Hematopoietic multipotent progenitor cell treated with erythropoietin and hydrocortisone succinate and interleukin-3 and kit ligand, for 15 days (in vitro differentiated cells): Measurements from ENCODE around the gene AJUBA.
A peak's percentile ranks its signal among the peaks of the same experiment; 100 is the strongest.
"Not testable (repeated sequence)": the region's sequence is repeated elsewhere in the genome, so short reads cannot be mapped to it uniquely, and the experiment has no call there.

Experiments used
- DNase-seq: peaks from one replicate; pipeline ENCODE4 v3.0.0-alpha.2; 2015; ENCODE audit warnings: low spot score

AJUBA gene

GRCh38 chr14:22982477-22983245, at the start of gene AJUBA:
Gene AJUBA (minus strand): TSS chr14:22982551. CDS start chr14:22982266, 285 bp downstream.
- DNase-seq = peak; percentile 70

GRCh38 chr14:23030936-23031335, 48.6 kb upstream of the AJUBA start:
- DNase-seq = no peak

DNA sequence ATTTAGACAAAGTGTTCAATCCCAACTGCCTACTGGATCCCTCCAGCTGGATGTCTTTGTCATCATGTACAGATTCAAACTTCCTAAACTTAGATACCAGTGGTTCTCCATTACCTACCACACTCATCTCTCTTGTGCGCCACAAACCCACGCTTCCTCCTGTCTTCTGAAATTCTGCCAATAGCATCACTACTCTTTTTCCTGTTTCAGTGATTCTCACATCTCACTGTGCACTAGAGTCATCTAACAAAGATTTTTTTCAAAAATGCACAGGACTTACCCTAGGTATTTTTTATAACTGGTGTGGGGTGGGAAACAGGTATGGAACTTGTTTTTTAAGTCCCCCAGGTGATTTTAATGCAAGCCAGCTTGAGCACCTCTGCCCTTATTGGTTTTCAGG, 46.4 kb upstream of the AJUBA start:
- no peak for DNase-seq

DNA sequence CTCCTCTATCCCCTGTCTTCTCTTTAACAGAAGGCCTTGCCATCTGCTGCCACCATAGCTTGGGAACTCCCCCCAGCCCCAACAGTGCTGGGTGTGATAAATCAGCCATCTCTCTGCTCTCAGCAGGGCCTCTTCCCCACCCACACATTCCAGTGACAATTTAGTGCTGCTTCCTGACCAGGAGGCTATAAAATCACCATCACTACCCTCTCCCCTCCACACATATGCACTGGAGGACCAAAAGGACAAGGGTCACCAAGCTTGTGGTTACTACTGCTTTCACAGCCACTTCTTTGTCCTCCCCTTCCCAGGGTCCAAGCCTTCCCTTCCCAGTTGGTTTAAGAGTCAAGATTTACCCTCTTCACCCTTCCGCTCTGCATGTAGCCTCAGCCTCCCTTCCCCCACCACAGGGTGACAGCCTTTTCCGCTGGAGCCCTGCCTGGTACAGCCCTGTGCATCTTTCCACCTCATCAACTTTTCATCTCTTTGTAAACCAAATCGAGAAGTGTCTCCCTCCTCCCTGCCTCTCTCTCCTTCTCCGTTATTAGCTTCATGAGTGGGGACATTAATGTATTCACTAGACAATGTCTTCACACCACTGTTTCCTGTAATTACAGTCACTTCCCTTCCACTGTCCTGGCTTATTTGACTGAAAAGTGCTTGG, 42.9 kb upstream of the AJUBA start:
- DNase-seq = no peak

- DNase-seq = no peak
Observed at GRCh38 chr14:23024612-23025075, 42.3 kb upstream of the AJUBA start.

- DNase-seq = no peak
Observed at GRCh38 chr14:23023795-23024152, 41.4 kb upstream of the AJUBA start.

DNA sequence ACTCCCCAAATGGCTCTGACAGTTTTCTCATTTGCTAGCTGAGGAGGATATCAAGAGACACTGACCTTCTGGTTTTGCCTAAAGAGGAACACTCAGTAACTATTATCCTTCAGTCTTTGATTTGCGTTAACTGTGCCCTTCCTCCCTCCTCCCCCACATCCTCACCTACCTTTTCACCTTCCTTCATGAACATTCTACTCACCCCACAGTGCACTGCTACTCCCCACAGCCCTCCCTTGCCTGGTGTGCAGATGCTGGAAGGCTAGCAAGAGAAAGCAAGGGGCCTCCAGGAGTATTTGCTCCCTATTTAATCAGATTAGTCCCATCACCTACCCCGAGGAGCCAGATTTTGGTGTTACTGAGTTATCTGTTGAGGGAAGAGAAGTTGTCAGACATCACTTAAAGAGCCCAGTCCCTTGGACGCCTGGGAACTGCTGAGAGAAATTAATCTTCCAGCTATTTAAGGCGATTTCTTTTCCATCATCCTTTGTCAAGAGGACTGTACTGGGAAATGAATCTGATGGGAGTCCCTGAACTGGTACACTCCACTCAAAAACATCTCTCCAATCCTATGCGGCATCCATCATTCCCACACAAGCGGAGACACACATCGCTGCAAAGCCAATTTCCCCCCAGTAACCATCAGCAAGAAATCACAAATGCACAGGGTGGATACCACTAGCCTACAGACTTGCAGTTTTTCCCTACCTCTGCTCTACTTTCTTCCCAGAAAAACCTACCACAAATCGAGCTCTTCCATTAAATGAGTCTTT, 40.9 kb upstream of the AJUBA start:
- DNase-seq = no peak

GRCh38 chr14:23021889-23022442, 39.6 kb upstream of the AJUBA start:
- DNase-seq = no peak

DNA sequence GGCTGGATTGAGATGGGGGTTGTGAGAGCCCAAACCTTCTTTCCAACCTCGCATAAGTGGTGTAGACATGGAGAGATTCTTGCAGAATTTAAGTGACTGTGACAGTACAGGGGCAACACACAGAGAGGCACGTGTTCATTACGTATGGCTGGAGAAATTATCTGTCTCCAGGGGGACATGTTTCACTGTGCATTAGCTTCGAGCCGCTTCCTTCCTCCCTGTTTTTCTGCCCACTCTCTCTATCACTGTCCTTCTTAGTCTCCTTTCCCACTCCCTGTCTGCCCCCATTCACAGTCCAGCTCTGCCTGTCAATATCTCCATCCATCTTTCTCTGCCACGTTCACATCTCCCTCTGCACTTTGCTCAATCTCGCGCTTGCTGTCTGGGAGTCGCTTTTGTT, 39.1 kb upstream of the AJUBA start:
- no peak for DNase-seq

GRCh38 chr14:23020143-23021128, 38.1 kb upstream of the AJUBA start:
- DNase-seq = no peak

DNA sequence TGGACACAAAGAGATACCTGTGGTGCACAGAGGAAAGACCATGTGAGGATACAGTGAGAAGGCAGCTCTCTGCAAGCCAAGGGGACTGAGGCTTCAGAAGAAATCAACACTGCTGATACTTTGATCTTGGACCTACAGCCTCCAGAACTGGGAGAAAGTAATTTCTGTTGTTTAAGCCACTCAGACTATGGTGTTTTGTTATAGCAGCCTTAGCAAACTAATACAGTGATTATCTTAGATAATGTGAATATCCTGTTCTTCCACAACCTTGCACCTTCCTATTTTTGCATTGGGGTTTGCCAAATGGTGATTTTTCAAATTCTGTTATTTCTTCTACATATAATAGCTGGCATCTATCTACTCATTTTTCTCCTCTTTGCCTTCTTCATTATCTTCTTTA, 35.8 kb upstream of the AJUBA start:
- DNase-seq = no peak

GRCh38 chr14:23017091-23017490, 34.7 kb upstream of the AJUBA start:
- no peak for DNase-seq

- DNase-seq = no peak
Observed at GRCh38 chr14:23015618-23016017, 33.3 kb upstream of the AJUBA start.

GRCh38 chr14:23013749-23014054, 31.4 kb upstream of the AJUBA start:
- not testable (repeated sequence) for DNase-seq

GRCh38 chr14:23013054-23013748, 30.9 kb upstream of the AJUBA start:
- no peak for DNase-seq

GRCh38 chr14:23009939-23010726, 27.8 kb upstream of the AJUBA start, which contains the start of gene C14orf93:
Gene C14orf93 (minus strand): TSS chr14:23010143. CDS start chr14:22999023, 11,120 bp downstream.
- peak; percentile 81 for DNase-seq

DNA sequence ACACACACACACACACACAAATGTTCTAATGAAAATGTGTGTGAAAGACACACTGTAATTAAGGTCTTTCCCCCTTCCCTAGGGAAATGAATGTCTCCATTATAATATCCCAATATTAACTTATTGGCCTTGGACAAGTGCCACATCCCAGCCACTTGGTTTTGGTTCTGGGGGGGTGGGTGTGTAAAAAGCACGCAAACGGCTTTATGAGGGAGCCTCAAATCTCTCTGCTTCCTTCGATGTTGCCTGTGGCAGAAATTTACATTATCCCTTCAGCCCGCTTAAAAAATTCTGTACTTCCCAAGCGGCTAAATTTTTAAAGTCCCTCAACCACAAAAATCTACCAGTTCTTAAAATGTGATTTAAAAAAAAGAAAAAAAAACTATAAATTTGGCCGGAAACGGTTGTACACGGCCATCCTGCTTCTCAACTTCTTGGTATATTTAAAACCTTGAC, 27.2 kb upstream of the AJUBA start:
- no peak for DNase-seq

DNA sequence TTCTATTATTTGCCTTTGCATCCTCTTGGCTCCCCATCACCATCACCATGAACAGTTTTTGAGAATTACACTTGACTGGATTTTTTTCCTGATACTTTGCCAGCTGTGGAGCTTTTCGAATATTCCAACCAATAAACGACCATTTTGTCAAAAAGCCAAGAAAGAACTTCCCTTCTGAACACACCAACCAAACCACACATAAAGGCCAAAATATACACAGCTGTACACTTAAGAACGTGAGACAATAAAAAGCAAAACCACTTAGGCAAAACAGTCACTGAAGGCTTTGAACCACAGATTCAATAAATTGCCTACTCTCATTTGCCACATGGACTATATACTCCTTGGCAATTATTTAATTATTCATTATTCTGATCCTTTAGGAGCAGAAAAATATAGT, 26.5 kb upstream of the AJUBA start:
- DNase-seq = no peak

GRCh38 chr14:23006544-23007419, 24.4 kb upstream of the AJUBA start:
- peak; percentile 98 for DNase-seq
